Nephron progenitor cell (in vitro differentiated cells): ENCODE data around the gene SYNC.

Source experiments
- DNase-seq: peaks from one replicate; pipeline ENCODE4 v3.0.0; 2021
- H3K27ac Mint-ChIP-seq: 2 replicates; pipeline ENCODE4 v1.8.0; 2021; ENCODE audit warnings: mild to moderate bottlenecking, moderate library complexity, mixed read lengths
- H3K27me3 Mint-ChIP-seq: 2 replicates; pipeline ENCODE4 v1.8.0; 2021; ENCODE audit warnings: mild to moderate bottlenecking, low read depth, mixed read lengths; ENCODE audit not compliant: poor library complexity
- H3K36me3 Mint-ChIP-seq: 2 replicates; pipeline ENCODE4 v1.8.0; 2021; ENCODE audit warnings: low read depth, mixed read lengths
- H3K4me1 Mint-ChIP-seq: 2 replicates; pipeline ENCODE4 v1.8.0; 2021; ENCODE audit warnings: mixed read lengths
- H3K4me3 Mint-ChIP-seq: 2 replicates; pipeline ENCODE4 v1.8.0; 2021; ENCODE audit warnings: mild to moderate bottlenecking, moderate library complexity, mixed read lengths
- H3K9me3 Mint-ChIP-seq: 2 replicates; pipeline ENCODE4 v1.8.0; 2021; ENCODE audit warnings: mild to moderate bottlenecking, moderate library complexity, mixed read lengths
- TF ChIP-seq, protein P1 (sequence below): fragments of 200-600 bp; sonication (generic); IDR thresholded peaks from 2 replicates; pipeline ENCODE4 v1.5.0; 2021; ENCODE audit warnings: antibody characterized with exemption

SYNC gene

DNA sequence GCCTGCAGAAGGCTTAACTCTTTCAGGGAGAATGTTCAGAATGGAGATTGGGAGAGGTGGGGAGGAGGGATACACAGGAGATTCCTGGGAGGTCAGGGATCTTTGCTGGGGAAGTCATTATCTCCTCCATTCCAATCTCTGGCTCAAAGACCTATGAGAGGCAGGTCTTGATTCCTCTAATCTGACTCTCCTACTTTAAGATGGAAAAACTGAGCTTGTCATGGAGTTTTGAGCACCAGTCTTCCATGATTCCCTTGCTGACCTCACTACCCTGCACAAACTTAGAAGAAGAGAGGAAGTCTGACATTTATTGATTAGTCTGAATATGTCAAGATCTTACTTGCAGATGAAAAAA, 41.5 kb upstream of the SYNC start:
- DNase-seq: no peak
- peaks cover 2% of the 10 kb centered on the region for H3K27me3 Mint-ChIP-seq
- peak overlapping the region; percentile 74 for H3K4me3 Mint-ChIP-seq
- TF ChIP-seq, protein P1, sequence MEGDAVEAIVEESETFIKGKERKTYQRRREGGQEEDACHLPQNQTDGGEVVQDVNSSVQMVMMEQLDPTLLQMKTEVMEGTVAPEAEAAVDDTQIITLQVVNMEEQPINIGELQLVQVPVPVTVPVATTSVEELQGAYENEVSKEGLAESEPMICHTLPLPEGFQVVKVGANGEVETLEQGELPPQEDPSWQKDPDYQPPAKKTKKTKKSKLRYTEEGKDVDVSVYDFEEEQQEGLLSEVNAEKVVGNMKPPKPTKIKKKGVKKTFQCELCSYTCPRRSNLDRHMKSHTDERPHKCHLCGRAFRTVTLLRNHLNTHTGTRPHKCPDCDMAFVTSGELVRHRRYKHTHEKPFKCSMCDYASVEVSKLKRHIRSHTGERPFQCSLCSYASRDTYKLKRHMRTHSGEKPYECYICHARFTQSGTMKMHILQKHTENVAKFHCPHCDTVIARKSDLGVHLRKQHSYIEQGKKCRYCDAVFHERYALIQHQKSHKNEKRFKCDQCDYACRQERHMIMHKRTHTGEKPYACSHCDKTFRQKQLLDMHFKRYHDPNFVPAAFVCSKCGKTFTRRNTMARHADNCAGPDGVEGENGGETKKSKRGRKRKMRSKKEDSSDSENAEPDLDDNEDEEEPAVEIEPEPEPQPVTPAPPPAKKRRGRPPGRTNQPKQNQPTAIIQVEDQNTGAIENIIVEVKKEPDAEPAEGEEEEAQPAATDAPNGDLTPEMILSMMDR: no peak
- H3K4me1 Mint-ChIP-seq: peaks cover 45% of the 10 kb centered on the region
- no peaks in the 10 kb centered on the region for H3K9me3 Mint-ChIP-seq
- no peaks in the 10 kb centered on the region for H3K36me3 Mint-ChIP-seq
- H3K27ac Mint-ChIP-seq: peak overlapping the region; percentile 71

DNA sequence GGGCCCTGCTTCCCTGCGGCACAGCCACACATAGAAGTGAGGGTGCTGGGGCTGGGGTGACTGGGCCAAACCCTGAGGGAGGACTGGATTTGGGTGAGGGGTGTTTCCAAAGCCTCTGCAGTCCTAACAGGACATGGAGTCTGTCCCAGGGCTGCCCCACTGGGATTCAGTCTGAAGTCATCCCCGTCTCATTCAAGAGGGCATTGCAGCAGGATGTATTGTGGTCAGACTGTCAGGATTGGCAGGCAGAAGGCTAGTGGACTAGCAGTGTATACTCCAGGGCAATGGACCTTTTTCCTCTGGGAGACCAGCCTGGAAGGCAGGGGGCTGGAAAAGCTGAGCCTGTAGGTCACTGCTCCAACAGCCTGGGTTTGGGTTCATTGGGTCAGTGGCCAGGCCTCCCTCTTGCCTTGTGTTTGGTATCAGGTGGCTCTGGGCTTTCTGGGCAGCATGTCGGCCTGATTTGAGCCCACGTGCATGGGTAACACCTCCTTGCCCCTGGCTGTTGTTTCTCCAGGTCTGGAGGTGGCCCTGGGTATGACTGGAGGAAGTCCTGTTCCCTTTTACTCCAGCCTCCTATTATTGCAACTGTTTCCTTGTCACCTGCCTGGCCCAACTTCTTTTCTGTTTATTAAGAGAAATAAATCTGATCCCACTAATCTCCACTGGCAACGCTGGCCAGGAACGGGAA, 41.0 kb upstream of the SYNC start:
- peaks cover 2% of the 10 kb centered on the region for H3K27me3 Mint-ChIP-seq
- TF ChIP-seq, protein P1: no peak
- peak overlapping the region; percentile 71 for H3K27ac Mint-ChIP-seq
- no peaks in the 10 kb centered on the region for H3K9me3 Mint-ChIP-seq
- peaks cover 40% of the 10 kb centered on the region for H3K4me1 Mint-ChIP-seq
- DNase-seq: no peak
- peak overlapping the region; percentile 74 for H3K4me3 Mint-ChIP-seq
- no peaks in the 10 kb centered on the region for H3K36me3 Mint-ChIP-seq

DNA sequence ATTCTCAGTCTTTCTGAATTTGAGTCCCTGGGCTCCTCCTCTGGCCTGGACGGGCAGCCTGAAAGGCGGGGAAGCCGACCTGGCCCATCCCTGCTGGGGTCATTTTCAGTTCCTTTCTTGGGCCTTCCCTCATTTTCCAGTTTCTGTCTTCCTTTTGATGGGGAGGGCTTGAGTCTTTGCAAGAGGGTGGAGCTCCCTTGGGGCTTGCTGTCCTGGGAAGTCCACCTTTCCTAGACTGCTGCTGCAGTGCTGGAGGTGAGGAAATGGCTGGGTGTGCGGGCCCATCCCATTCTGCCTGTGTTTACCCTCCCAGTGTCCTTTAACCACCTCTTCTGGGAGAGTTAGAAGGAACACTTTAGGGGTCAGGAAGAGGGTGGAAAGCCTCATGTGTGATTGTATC, 40.4 kb upstream of the SYNC start:
- Mint-ChIP-seq H3K4me3 (peak overlapping the region; percentile 74), H3K36me3 (no peaks in the 10 kb centered on the region), H3K4me1 (peaks cover 34% of the 10 kb centered on the region)

DNA sequence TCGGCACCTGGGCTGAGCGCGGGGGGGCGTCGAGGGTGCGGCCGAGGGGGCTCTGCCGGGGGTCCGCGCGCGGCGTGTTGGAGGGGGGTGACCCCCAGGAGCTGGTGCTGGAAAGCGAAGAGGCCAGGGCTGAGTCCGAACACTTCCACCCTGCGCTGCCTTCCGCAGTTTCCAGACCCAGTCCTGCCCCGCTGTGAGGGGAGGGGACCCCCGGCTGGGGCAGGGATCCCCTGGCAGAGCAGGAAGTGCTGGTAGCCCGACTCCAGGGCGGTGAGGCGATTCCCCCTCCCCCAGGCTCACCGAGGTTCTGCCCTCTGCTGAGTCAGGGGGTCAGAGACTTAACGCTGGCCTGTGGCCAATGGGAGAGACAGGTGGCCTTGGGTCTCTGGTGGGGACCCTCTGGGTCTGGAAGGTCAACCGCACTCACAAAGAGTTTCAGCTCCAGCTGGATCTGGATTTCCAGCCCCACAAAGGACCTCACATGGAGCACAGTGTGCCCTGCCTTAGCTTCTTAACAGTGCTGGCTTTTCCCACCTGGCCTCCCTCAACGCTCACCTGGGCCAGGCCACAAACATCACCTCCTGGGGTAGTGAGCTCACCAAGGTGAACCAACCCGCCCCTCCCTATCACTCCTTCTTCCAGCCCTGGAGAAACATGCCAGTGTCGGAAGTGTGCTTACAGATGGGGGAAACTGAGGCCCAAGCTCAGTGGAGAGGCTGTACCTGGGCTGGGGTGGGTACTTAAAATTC, 39.8 kb upstream of the SYNC start:
- Mint-ChIP-seq H3K27ac (no peak overlapping the region), H3K27me3 (peaks cover 2% of the 10 kb centered on the region), H3K9me3 (no peaks in the 10 kb centered on the region), H3K4me3 (peak overlapping the region; percentile 74), H3K4me1 (peaks cover 39% of the 10 kb centered on the region), H3K36me3 (no peaks in the 10 kb centered on the region)
- TF ChIP-seq, protein P1: no peak
- no peak for DNase-seq

More for the DNA sequence above, 40.4 kb upstream of the SYNC start:
- H3K27ac Mint-ChIP-seq: no peak overlapping the region
- no peak for DNase-seq
- TF ChIP-seq, protein P1: no peak
- H3K27me3 Mint-ChIP-seq: peaks cover 2% of the 10 kb centered on the region
- no peaks in the 10 kb centered on the region for H3K9me3 Mint-ChIP-seq

DNA sequence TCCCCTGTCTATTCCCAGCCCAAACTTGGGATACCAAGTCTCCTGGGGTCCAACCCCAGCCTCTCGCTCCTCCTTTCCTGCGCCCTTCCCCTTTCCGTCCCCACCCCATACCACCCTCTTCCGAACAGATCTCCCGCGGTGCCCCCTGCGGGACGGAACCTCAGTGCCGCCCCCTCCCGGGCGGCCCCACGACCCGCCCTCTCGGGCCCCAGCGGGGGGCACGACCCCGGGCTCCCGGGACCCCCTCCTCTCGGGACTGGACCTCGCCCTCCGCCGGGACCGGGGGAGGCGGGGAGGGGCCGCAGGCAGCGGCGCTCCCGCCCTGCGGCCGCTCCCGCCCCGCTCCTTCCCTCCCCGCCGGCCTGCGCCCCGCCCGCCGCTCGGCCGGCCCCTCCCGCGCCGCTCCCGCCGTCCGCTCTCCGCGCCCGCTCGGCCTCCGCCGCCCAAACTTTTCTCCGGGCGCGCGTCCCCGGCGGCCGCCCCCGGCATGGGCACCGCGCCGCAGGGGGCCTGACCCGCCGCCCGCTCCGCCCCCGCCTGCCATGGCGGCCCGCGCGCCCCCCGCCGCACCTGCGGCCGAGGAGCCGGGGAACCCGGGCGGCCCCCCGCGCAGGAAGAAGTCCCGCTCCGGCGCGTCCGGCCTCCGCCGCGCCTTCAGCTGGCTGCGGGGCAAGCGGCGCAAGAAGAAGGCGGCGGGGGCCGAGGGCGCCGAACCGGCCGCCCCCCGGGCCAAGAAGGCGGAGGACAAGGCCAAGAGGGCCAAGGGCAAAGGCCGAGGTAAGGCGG, 39.0 kb upstream of the SYNC start:
- Mint-ChIP-seq H3K4me1 (peaks cover 44% of the 10 kb centered on the region), H3K4me3 (peak overlapping the region; percentile 84), H3K27me3 (peaks cover 2% of the 10 kb centered on the region), H3K27ac (no peak overlapping the region), H3K36me3 (no peaks in the 10 kb centered on the region), H3K9me3 (no peaks in the 10 kb centered on the region)
- peak; percentile 62 for DNase-seq
- TF ChIP-seq, protein P1: peak; percentile 8
